ENCODE results near the gene SLC6A12.

DNA sequence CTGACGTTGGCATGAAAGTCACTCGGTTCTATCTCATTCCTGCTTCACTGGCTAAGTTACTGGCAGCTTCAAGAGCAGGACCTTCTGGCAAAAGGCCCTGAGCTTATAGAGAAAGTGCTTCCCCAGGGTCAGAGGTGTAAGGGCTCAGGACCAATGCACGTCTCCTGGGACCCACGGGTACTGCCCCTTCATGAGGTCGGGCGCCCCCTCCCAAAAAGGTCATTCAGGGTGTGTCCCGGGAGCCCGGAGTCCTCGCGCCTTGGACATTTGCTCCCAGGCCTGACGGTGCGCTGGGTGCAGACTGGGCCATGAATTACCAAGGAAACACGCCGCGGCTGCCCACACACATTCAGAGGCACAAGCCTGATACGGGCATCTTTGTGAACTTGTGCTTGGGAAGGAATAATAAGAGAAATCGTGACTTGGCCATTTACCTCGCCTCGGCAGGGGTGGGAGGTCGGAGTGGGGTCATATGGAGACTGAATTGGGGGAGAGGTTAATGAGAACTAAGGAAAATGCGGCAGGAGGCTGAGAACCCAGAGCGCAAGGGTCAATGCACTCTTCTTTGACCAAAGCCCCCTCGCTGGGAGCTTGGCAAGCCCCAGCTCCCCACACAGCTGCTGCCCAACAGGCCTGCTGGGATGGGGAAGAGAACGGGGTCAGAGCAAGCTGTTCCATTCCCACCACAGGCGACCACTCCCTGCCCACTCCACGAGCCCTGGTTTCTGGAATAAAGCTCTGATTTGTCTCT is 15.7 kb upstream of the SLC6A12 start:
- TF ChIP-seq, protein P1, sequence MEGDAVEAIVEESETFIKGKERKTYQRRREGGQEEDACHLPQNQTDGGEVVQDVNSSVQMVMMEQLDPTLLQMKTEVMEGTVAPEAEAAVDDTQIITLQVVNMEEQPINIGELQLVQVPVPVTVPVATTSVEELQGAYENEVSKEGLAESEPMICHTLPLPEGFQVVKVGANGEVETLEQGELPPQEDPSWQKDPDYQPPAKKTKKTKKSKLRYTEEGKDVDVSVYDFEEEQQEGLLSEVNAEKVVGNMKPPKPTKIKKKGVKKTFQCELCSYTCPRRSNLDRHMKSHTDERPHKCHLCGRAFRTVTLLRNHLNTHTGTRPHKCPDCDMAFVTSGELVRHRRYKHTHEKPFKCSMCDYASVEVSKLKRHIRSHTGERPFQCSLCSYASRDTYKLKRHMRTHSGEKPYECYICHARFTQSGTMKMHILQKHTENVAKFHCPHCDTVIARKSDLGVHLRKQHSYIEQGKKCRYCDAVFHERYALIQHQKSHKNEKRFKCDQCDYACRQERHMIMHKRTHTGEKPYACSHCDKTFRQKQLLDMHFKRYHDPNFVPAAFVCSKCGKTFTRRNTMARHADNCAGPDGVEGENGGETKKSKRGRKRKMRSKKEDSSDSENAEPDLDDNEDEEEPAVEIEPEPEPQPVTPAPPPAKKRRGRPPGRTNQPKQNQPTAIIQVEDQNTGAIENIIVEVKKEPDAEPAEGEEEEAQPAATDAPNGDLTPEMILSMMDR (IDR thresholded peaks at IDR 0.05): no peak
- no peak for TF ChIP-seq POLR2A (IDR thresholded peaks at IDR 0.05)
